ENCODE results near the gene ALX1.

The ALX1 gene

GRCh38 chr12:85301051-85301450 lies 21.0 kb downstream of the ALX1 start:
- no peak for DNase-seq (ENCODE audit: low read depth, low spot score)

- DNase-seq (ENCODE audit: low read depth, low spot score), result no peak
Measured at GRCh38 chr12:85308374-85308773, 28.4 kb downstream of the ALX1 start.

- DNase-seq (ENCODE audit: low read depth, low spot score), result no peak
Measured at GRCh38 chr12:85309125-85309566, 29.1 kb downstream of the ALX1 start.

GRCh38 chr12:85310025-85310424 lies 30.0 kb downstream of the ALX1 start:
- no peak for DNase-seq (ENCODE audit: low read depth, low spot score)

GRCh38 chr12:85310456-85311076 lies 30.5 kb downstream of the ALX1 start:
- DNase-seq (ENCODE audit: low read depth, low spot score), result no peak

- DNase-seq (ENCODE audit: low read depth, low spot score), result peak; percentile 41
Measured at GRCh38 chr12:85317866-85318636, 38.0 kb downstream of the ALX1 start.

- DNase-seq (ENCODE audit: low read depth, low spot score), result no peak
Measured at GRCh38 chr12:85322715-85323114, 42.7 kb downstream of the ALX1 start.

- DNase-seq (ENCODE audit: low read depth, low spot score), result no peak
Measured at GRCh38 chr12:85325442-85325841, 45.4 kb downstream of the ALX1 start.

GRCh38 chr12:85329913-85330312 lies 49.9 kb downstream of the ALX1 start:
- DNase-seq (ENCODE audit: low read depth, low spot score), result no peak

GRCh38 chr12:85348779-85349178 lies 68.8 kb downstream of the ALX1 start:
- no peak for DNase-seq (ENCODE audit: low read depth, low spot score)

- DNase-seq (ENCODE audit: low read depth, low spot score), result no peak
Measured at GRCh38 chr12:85350356-85350755, 70.3 kb downstream of the ALX1 start.

All from ELF-1 (cell line).